ENCODE data around the gene MPPE1. TPM values are rescaled to one million over a fixed set of nuclear protein-coding genes. Genes with fewer than 3 reads are reported as not detected.

Gene MPPE1
- total RNA-seq, 1 experiment from 2014 or later = 18.0 TPM

DNA sequence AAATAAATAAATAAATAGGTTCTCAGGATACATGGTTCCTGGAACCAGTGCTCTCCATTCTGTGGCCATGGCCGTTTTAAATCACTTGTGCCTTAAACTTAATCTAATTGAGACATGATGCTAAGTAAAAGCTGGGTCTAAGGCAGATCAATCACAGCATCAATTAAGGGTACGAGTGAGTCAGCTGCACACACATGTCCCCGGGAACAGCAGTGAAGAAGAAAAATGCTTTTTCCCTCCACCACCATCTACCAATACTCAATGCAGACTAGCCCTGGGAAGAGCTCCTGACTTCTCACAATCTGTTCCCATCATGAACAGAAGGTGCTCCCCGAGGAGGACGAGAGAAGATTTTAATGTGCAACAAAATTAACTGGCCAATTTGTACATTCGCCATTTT, 63.7 kb downstream of the MPPE1 start:
- DNase-seq (ENCODE audit: low read depth) = no peak
- in situ Hi-C loops (cut with HindIII; ENCODE audit: low pct_unique_long_range_greater_than_20kb, low sequenced_read_pairs) = no loop called here

DNA sequence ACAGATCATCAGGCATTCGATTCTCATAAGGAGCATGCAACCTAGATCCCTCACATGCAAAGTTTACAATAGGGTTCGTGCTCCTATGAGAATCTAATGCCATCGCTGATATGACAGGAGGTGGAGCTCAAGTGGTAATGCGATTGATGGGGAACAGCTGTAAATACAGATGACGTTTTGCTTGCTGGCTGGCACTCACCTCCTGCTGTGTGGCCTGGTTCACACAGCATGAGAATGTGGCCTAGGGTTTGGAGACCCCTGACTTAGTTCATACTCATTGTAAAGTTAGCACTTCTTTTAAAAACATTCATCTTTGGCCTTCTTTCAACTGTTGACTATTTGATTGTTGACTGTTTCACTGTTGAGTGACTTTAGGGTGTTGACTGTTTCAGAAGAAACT, 65.6 kb downstream of the MPPE1 start:
- in situ Hi-C loops (cut with HindIII; ENCODE audit: low pct_unique_long_range_greater_than_20kb, low sequenced_read_pairs) = no loop called here
- DNase-seq (ENCODE audit: low read depth) = no peak

DNA sequence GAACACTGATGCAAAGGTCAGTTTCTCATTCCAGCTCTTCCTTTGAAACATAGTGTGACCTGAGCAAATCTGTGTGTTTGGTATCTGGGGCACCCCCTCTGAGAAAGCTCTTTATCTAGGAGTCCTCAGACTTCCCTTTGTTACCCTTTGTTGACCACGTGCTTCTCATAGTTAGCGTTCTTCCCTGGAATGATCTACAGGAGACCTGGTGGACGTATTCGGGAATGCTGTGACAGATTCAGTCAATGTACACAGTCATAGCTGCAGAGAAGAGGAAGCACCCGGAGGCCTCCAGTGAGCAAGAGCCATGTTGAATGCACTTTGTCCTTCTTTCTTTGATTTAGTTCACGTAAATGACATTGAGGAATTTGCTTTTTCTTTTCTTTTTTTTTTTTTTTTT, 67.6 kb downstream of the MPPE1 start:
- DNase-seq (ENCODE audit: low read depth) = no peak
- in situ Hi-C loops (cut with HindIII; ENCODE audit: low pct_unique_long_range_greater_than_20kb, low sequenced_read_pairs) = no loop called here

- in situ Hi-C loops (cut with HindIII; ENCODE audit: low pct_unique_long_range_greater_than_20kb, low sequenced_read_pairs) = no loop called here
- DNase-seq (ENCODE audit: low read depth) = no peak
Measured at GRCh38 chr18:11839556-11839955, 68.6 kb downstream of the MPPE1 start.

DNA sequence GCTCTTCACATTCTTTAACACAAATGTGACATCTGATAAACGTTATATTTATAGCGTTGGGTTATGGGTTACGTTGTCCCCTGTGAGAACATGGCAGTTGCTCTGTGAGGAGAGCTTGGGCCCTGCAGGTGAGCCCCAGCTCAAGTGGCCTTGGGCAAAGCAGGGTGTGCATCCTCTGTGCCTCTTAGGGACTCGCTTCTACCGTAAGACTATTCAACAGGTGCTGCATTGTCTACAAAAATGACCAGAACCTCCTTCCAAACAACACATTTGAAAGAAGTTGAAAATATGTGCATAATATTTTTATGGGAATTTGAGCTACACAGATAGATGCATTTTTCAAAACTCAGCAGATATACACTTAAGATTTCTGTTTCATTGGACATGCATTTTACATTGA, 73.3 kb downstream of the MPPE1 start:
- no peak for DNase-seq (ENCODE audit: low read depth)
- in situ Hi-C loops (cut with HindIII; ENCODE audit: low pct_unique_long_range_greater_than_20kb, low sequenced_read_pairs) = no loop called here

Other genes starting within 250 kb of the MPPE1 start
- gene GNAL, start 219.1 kb downstream of the MPPE1 start, total RNA-seq (2014; rRNA removed; shearing (Covaris generic); ENCODE audit: low replicate concordance) = 3.5 and 10.6 TPM in 2 replicates
- 34.7 and 44.2 TPM in 2 replicates for gene CHMP1B, start 56.9 kb downstream of the MPPE1 start, total RNA-seq (2014; rRNA removed; shearing (Covaris generic); ENCODE audit: low replicate concordance)
- 339 and 379 TPM in 2 replicates for gene IMPA2, start 73.2 kb upstream of the MPPE1 start, total RNA-seq (2014; rRNA removed; shearing (Covaris generic); ENCODE audit: low replicate concordance)
- gene ANKRD62, start 185.5 kb upstream of the MPPE1 start, total RNA-seq (2014; rRNA removed; shearing (Covaris generic); ENCODE audit: low replicate concordance) = 0.61 TPM in 1 of 2 replicates, not detected in the other

Measured in Caki2 (cell line).